GM12878 (cell line): ENCODE data around the gene HSF5.

ENCODE experiments used
- GABPA ChIP-seq: IDR thresholded peaks from 2 replicates; pipeline ENCODE4 v1.6.1; 2014; ENCODE audit warnings: antibody characterized with exemption, low read depth, mild to moderate bottlenecking, inconsistent platforms
- MEF2A ChIP-seq: IDR thresholded peaks from 2 replicates; pipeline ENCODE4 v1.6.1; 2011; ENCODE audit warnings: low read depth, mild to moderate bottlenecking, low read length, moderate library complexity; ENCODE audit not compliant: insufficient read depth
- PML ChIP-seq: IDR thresholded peaks from 2 replicates; pipeline ENCODE4 v1.6.1; 2012; ENCODE audit warnings: low read length, inconsistent platforms
- TAF1 ChIP-seq: IDR thresholded peaks from 2 replicates; pipeline ENCODE4 v1.6.1; 2011; ENCODE audit warnings: mild to moderate bottlenecking, low read depth, low read length, borderline replicate concordance
- TF ChIP-seq, protein P1 (sequence below), 3 experiments: IDR thresholded peaks in 2 of 3; conservative IDR thresholded peaks in 1 of 3; 2 replicates each; pipeline ENCODE4 v1.5.1; 2011; ENCODE audit warnings: low read depth in 3 of 3, low read length in 3 of 3, mild to moderate bottlenecking in 3 of 3, control low read depth in 2 of 3, moderate library complexity in 2 of 3, inconsistent platforms in 1 of 3, mixed read lengths in 1 of 3; ENCODE audit not compliant: control insufficient read depth in 2 of 3, insufficient read depth in 1 of 3; ENCODE audit errors: extremely low read depth in 1 of 3

DNA sequence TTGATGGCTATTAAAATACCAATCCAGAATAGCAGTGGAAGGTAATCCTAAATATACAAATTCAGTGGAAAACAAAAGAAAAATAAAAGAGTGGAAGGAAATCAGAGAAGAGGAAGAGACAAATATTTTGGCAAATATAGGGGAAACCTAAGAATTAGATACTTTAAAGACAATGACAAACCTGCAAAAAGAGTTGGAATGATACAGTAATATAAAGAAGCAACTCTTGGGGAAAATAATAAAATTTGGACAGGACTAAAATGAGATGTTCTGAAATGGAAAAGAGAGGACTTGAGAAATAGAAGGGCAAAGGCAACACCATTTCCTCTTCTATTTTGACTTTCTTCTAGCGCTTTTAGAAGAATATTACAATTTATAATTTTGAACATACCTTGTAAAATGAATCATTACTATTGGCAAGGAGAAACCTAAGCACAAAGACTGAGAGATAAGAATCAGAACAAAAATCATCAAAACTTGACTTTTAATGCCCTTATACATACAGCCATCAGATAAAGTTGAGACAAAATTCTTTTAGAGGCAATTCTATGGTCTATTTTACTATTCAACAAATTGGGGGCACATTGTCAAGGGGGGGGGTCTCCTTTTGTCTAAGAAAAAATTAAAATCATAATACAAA is 76.0 kb downstream of the HSF5 start:
- TF ChIP-seq GABPA, result no peak
- TF ChIP-seq, protein P1, sequence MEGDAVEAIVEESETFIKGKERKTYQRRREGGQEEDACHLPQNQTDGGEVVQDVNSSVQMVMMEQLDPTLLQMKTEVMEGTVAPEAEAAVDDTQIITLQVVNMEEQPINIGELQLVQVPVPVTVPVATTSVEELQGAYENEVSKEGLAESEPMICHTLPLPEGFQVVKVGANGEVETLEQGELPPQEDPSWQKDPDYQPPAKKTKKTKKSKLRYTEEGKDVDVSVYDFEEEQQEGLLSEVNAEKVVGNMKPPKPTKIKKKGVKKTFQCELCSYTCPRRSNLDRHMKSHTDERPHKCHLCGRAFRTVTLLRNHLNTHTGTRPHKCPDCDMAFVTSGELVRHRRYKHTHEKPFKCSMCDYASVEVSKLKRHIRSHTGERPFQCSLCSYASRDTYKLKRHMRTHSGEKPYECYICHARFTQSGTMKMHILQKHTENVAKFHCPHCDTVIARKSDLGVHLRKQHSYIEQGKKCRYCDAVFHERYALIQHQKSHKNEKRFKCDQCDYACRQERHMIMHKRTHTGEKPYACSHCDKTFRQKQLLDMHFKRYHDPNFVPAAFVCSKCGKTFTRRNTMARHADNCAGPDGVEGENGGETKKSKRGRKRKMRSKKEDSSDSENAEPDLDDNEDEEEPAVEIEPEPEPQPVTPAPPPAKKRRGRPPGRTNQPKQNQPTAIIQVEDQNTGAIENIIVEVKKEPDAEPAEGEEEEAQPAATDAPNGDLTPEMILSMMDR (IDR thresholded peaks at IDR 0.05 in 2 of 3, conservative IDR thresholded peaks at IDR 0.05 in 1 of 3; ENCODE audit: control insufficient read depth in 2 of 3, extremely low read depth in 1 of 3, insufficient read depth in 1 of 3, low read depth in 3 of 3, low read length in 3 of 3), result no peak
- no peak for TF ChIP-seq PML
- no peak for TF ChIP-seq MEF2A
- TF ChIP-seq TAF1, result no peak
